GM18907 (cell line): Measurements from ENCODE around the gene NOP53.
"Not testable (repeated sequence)": the region's sequence is repeated elsewhere in the genome, so short reads cannot be mapped to it uniquely, and the experiment has no call there.

Source experiments
- ATAC-seq: cut with Tn5 transposase; IDR thresholded peaks from one replicate; pipeline ENCODE4 v1.9.1; 2021; ENCODE audit warnings: mild to moderate bottlenecking, moderate library complexity; ENCODE audit not compliant: unreplicated experiment

Gene NOP53

DNA sequence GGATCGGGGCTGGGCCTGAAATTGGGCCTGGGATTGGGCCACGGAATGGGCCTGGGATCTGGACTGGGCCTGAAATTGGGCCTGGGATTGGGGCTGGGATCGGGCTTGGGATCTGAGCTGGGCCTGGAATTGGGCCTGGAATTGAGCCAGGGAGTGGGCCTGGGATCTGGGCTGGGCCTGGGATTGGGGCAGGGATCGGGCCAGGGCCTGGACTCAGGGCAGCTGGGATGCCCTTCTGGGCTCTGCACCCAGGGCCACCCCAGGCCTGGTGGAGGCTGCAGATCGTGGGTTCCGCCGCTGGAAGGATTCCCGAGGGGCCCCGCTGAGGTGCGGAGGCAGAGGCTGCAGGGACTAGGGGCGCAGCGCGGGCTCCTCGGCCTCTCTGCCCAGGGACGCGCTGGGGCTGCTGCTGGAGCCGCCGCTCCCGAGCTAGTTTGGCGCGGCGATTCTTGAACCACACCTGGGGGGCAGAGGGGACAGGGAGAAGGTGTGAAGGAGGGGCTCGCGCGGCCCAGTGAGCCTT is 57.2 kb downstream of the NOP53 start:
- ATAC-seq, result no peak

DNA sequence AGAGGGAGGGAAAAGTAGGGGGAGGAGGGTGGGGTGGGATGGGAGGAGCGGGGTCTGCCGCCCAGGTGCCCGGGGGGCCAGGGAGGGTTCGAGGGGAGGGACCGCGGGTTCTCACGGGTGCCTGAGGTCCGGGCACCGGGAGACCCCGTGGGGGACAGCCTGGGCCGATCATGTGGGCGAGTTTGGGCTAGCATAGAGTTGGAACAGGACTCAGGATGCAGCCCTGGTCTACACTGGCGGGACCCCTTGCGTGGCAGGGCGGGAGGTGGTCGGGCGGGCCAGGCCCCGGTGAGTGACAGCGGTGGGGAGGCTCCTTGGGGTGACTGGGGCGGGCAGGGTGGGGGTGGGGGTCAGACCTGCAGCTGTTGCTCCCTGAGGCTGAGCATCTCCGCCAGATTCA is 57.8 kb downstream of the NOP53 start:
- ATAC-seq, result not testable (repeated sequence)

DNA sequence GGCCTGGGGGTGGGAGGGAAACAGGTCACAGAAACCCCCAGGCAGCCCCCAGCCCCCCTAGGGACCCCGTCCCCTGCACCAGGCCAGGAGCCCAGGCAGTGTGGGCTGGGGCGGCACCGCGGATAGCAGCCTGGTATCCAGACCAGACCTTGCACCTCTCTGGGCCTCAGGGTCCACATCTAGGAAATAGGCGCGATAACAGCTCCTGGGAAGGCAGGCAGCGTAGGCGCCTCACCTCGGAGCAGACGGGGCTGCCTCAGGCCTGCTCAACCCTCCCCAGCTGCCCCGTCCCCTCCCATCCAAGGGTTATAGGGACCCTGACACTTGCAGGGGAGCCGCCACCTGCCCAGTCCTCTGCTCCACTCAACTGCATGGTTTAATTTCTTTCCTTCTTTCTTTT is 58.3 kb downstream of the NOP53 start:
- ATAC-seq, result not testable (repeated sequence)

DNA sequence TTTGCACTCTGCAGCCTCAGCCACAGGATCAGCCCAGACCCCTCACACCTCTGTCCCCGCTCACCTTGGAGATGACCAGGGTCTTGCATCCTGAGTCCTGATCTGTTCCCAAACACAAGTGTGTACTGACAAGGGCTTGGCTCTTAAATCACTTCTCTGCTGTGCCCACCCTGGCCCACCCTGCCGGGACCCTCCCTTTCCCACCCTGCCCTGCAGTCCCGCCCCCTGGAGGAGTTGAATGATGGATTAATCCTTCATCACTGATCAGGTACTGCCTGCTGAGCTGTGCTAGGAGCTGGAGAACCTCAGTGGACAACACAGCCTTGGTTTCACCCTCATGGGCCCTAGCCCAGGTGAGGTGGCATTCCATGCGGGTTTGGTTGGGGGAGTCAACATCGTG is 59.1 kb downstream of the NOP53 start, which contains the start of gene TPRX1:
Gene TPRX1 (minus strand): TSS at position 101 of the 400 bp plus-strand sequence. CDS start 12 bp downstream, at position 89.
- not testable (repeated sequence) for ATAC-seq

DNA sequence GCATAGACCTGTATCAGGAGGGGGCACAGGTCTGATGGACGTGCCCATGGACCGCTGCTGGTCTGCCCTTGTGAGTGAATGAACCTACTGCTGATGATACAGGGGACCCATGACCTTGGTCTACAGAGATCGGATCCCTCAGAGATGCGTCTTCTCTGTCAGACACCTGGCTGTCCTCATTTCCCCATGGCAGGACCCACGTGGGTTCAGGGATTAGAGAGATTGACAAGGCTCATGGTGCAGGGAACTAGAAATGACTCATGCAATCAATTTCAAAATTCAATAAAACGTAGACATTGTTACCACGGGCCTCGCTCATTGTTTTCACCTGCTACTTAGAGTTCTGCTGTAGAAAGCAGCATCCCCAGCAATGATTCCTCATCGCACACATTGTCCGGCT is 60.0 kb downstream of the NOP53 start:
- no peak for ATAC-seq

DNA sequence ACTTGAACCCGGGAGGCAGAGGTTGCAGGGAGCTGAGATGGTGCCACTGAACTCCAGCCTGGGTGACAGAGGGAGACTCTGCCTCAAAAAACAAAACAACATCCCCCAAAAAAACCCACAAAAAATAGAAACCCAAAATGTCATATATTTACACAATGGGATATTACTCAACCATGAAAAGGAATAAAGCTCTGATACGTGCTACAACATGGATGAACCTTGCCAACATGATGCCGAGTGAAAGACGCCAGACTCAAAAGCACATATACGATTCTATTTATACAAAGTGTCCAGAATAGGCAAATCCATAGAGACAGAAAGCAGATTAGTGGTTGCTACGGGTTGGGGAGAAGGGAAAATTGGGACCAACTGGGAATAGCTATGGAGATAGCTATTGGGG is 61.1 kb downstream of the NOP53 start:
- ATAC-seq, result no peak
